OCI-LY3 (cell line): ENCODE results near the gene MRPL42.
"Not testable (repeated sequence)": the region's sequence is repeated elsewhere in the genome, so short reads cannot be mapped to it uniquely, and the experiment has no call there.

Source experiments
- EZH2phosphoT487 ChIP-seq: fragments of 200-600 bp; shearing (Covaris generic); IDR thresholded peaks from 2 replicates; pipeline ENCODE4 v1.6.1; 2018; ENCODE audit warnings: antibody characterized with exemption, mixed run types, low read depth
- TF ChIP-seq, protein P1 (sequence below): fragments of 200-600, 300-600 bp; sonication (generic); IDR thresholded peaks from 2 replicates; pipeline ENCODE4 v1.5.1; 2014; ENCODE audit warnings: antibody characterized with exemption, low read length, low read depth

DNA sequence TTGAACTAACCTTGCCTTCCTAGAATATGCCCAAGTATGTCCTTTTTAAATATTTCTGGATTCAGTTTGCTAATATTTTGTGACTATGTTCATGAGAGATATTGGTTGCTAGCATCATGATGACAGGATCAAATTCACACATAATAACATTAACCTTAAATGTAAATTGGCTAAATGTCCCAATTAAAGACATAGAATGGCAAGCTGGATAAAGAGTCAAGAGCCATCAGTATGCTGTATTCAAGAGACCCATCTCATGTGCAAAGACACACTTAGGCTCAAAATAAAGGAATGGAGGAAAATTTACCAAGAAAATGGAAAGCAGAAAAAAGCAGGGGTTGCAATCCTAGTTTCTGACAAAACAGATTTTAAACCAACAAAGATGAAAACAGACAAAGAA is 90.6 kb downstream of the MRPL42 start:
- TF ChIP-seq, protein P1, sequence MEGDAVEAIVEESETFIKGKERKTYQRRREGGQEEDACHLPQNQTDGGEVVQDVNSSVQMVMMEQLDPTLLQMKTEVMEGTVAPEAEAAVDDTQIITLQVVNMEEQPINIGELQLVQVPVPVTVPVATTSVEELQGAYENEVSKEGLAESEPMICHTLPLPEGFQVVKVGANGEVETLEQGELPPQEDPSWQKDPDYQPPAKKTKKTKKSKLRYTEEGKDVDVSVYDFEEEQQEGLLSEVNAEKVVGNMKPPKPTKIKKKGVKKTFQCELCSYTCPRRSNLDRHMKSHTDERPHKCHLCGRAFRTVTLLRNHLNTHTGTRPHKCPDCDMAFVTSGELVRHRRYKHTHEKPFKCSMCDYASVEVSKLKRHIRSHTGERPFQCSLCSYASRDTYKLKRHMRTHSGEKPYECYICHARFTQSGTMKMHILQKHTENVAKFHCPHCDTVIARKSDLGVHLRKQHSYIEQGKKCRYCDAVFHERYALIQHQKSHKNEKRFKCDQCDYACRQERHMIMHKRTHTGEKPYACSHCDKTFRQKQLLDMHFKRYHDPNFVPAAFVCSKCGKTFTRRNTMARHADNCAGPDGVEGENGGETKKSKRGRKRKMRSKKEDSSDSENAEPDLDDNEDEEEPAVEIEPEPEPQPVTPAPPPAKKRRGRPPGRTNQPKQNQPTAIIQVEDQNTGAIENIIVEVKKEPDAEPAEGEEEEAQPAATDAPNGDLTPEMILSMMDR, result not testable (repeated sequence)
- TF ChIP-seq EZH2phosphoT487, result not testable (repeated sequence)
